PC-9 (cell line): ENCODE measurements around the gene KRT6B. TPM values are rescaled to one million over a fixed set of nuclear protein-coding genes. Genes with fewer than 3 reads are reported as not detected.
A peak's percentile ranks its signal among the peaks of the same experiment; 100 is the strongest.

ENCODE experiments used
- BruUV-seq: library from RNA; stranded (reverse); fragments of 400-500 nt; replicated peaks from 2 replicates; lab custom pipeline; 2021; lab: Mats Ljungman, UMichigan
- CTCF ChIA-PET: fragments of 300-600 bp; sonication (Branson Sonifier 250); formaldehyde crosslinking; loops from one replicate; lab custom pipeline; 2022; ENCODE audit warnings: antibody characterized with exemption; lab: Charles Lee
- POLR2A ChIA-PET: fragments of 300-600 bp; sonication (Branson Sonifier 250); formaldehyde crosslinking; loops from one replicate; lab custom pipeline; 2022; ENCODE audit warnings: antibody characterized with exemption; ENCODE audit not compliant: unreplicated experiment; lab: Charles Lee
- DNase-seq, 2 experiments: peaks; one replicate each; pipeline versions ENCODE4 v3.0.0 to v3.0.0-alpha.2; 2015 to 2022; ENCODE audit warnings: mixed read lengths in 1 of 2
- H2AFZ ChIP-seq: fragments of 200-600 bp; sonication (generic); 2 replicates; pipeline ENCODE4 v1.8.1; 2017; ENCODE audit warnings: antibody characterized with exemption
- H3F3A ChIP-seq: fragments of 200-600 bp; sonication (generic); 2 replicates; pipeline ENCODE4 v1.8.1; 2017; ENCODE audit warnings: antibody characterized with exemption, mild to moderate bottlenecking, low read depth; ENCODE audit not compliant: insufficient read depth
- H3K27ac ChIP-seq: fragments of 200-600 bp; sonication (generic); 2 replicates; pipeline ENCODE4 v1.6.1; 2016; ENCODE audit warnings: mixed run types
- H3K27me3 ChIP-seq: fragments of 200-600 bp; sonication (generic); 2 replicates; pipeline ENCODE4 v1.6.1; 2016; ENCODE audit warnings: low read depth, mixed run types; ENCODE audit not compliant: insufficient read depth
- H3K36me3 ChIP-seq: fragments of 200-600 bp; sonication (generic); 2 replicates; pipeline ENCODE4 v1.6.1; 2016; ENCODE audit warnings: low read depth, mixed run types
- H3K4me1 ChIP-seq: fragments of 200-600 bp; sonication (generic); replicated peaks from 2 replicates; pipeline ENCODE4 v1.6.1; 2016; ENCODE audit warnings: mixed run types; ENCODE audit not compliant: insufficient read depth
- H3K4me2 ChIP-seq: fragments of 200-600 bp; sonication (generic); 2 replicates; pipeline ENCODE4 v1.6.1; 2017; ENCODE audit warnings: mixed run types
- H3K4me3 ChIP-seq: fragments of 200-600 bp; sonication (generic); 2 replicates; pipeline ENCODE4 v1.6.1; 2016; ENCODE audit warnings: mixed run types
- H3K79me2 ChIP-seq: fragments of 200-600 bp; sonication (generic); 2 replicates; pipeline ENCODE4 v1.6.1; 2017; ENCODE audit warnings: low read depth, mixed run types
- H3K9me2 ChIP-seq: fragments of 200-600 bp; sonication (generic); 2 replicates; pipeline ENCODE4 v1.8.1; 2017; ENCODE audit warnings: mild to moderate bottlenecking; ENCODE audit not compliant: insufficient read depth
- H3K9me3 ChIP-seq: fragments of 200-600 bp; sonication (generic); 2 replicates; pipeline ENCODE4 v1.8.1; 2016; ENCODE audit warnings: low read depth; ENCODE audit not compliant: insufficient read depth
- H4K20me1 ChIP-seq: fragments of 200-600 bp; sonication (generic); 2 replicates; pipeline ENCODE4 v1.8.1; 2017; ENCODE audit not compliant: insufficient read depth
- EZH2 ChIP-seq: fragments of 200-600 bp; sonication (generic); IDR thresholded peaks from 2 replicates; pipeline ENCODE4 v1.8.0; 2017; ENCODE audit warnings: antibody characterized with exemption, low read depth
- intact Hi-C: fragments of 100-400 bp; cut with micrococcal nuclease; formaldehyde crosslinking; loops from one replicate; pipeline ENCODE4 v1.10.0; 2022; ENCODE audit not compliant: unreplicated experiment
- total RNA-seq: library from RNA; stranded (reverse); gene quantifications from 2 replicates; pipeline ENCODE4 v1.2.3, GENCODE V29; 2021
- TF ChIP-seq, protein P1 (sequence below): fragments of 200-600 bp; sonication (generic); conservative IDR thresholded peaks from 2 replicates; pipeline ENCODE4 v1.6.1; 2017; ENCODE audit warnings: mixed run types, antibody characterized with exemption, mild to moderate bottlenecking, moderate library complexity

KRT6B gene
- total RNA-seq, 1 experiment from 2014 or later = 0.98 TPM

- Histone ChIP-seq H3K79me2 (no peaks in the 10 kb centered on the region), H3K9me3 (no peaks in the 10 kb centered on the region), H3F3A (peaks cover 52% of the 10 kb centered on the region), H3K27me3 (no peaks in the 10 kb centered on the region), H3K4me3 (no peak overlapping the region), H3K27ac (peak overlapping the region; percentile 97), H3K4me2 (no peak overlapping the region), H3K36me3 (no peaks in the 10 kb centered on the region), H3K9me2 (no peaks in the 10 kb centered on the region), H2AFZ (no peak overlapping the region), H4K20me1 (no peaks in the 10 kb centered on the region), H3K4me1 (peaks cover 63% of the 10 kb centered on the region)
- intact Hi-C loops = loop anchor here (2.0 to 5.0 kb wide), 3 partner anchors 47 to 297 kb away; no protein-coding TSS in a partner anchor
- BruUV-seq = no TSS peak
- DNase-seq = no peak
- ChIA-PET POLR2A (interaction anchor here (0.6 kb wide), 1 partner anchor 430 kb away, joined by 9 read pairs; no protein-coding TSS in a partner anchor), CTCF (no interaction called here)
- TF ChIP-seq, protein P1, sequence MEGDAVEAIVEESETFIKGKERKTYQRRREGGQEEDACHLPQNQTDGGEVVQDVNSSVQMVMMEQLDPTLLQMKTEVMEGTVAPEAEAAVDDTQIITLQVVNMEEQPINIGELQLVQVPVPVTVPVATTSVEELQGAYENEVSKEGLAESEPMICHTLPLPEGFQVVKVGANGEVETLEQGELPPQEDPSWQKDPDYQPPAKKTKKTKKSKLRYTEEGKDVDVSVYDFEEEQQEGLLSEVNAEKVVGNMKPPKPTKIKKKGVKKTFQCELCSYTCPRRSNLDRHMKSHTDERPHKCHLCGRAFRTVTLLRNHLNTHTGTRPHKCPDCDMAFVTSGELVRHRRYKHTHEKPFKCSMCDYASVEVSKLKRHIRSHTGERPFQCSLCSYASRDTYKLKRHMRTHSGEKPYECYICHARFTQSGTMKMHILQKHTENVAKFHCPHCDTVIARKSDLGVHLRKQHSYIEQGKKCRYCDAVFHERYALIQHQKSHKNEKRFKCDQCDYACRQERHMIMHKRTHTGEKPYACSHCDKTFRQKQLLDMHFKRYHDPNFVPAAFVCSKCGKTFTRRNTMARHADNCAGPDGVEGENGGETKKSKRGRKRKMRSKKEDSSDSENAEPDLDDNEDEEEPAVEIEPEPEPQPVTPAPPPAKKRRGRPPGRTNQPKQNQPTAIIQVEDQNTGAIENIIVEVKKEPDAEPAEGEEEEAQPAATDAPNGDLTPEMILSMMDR = no peak
Observed at GRCh38 chr12:52443966-52444365, 8.0 kb downstream of the KRT6B start.

DNA sequence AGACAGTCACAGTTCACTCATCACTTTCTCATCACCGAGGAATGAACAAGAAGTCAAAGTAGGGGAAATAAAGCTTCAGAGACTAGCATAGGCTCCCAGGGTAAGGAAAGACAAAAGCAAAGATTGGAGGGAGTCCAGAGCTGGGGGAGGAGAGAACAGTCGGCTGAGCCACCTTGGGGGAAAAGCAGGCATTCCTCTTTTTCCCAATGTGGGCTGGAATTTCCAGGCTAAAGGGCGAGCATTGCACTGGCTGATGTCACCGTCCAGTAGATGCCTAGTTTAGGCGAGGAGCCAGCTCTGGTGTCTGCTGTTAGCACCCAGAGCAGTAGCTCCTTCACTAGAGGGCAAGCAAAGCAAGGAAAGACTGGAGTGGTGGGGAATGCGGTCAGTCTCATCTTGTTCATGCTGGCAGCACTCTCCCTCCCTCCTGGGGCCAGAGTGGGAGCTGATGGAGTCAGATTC lies 9.3 kb downstream of the KRT6B start:
- peaks cover 52% of the 10 kb centered on the region for H3F3A ChIP-seq
- H3K4me1 ChIP-seq = peaks cover 74% of the 10 kb centered on the region
- no peaks in the 10 kb centered on the region for H3K9me3 ChIP-seq
- no peaks in the 10 kb centered on the region for H3K27me3 ChIP-seq
- BruUV-seq = no TSS peak
- no peaks in the 10 kb centered on the region for H3K79me2 ChIP-seq
- no peak overlapping the region for H2AFZ ChIP-seq
- intact Hi-C loops = loop anchor here (1.0 to 5.0 kb wide), 5 partner anchors 45 to 429 kb away; no protein-coding TSS in a partner anchor
- DNase-seq = peak; percentile 82 to 92
- no peaks in the 10 kb centered on the region for H3K9me2 ChIP-seq
- no peaks in the 10 kb centered on the region for H3K36me3 ChIP-seq
- no peaks in the 10 kb centered on the region for H4K20me1 ChIP-seq
- peak overlapping the region; percentile 97 for H3K27ac ChIP-seq
- H3K4me2 ChIP-seq = peak overlapping the region; percentile 69
- POLR2A ChIA-PET = interaction anchor here (0.6 to 1.0 kb wide), 10 partner anchors 47 to 534 kb away, joined by 3 to 6 read pairs (median 4); no protein-coding TSS in a partner anchor
- CTCF ChIA-PET = interaction anchor here (0.6 to 1.2 kb wide), 10 partner anchors 47 to 437 kb away, joined by 3 to 11 read pairs (median 3); partner anchors contain the start of genes KRT5 and KRT6A
- peak overlapping the region; percentile 17; the same call in 1 of the 2 replicates for H3K4me3 ChIP-seq
- TF ChIP-seq, protein P1 = no peak; the same call in 1 of the 2 replicates
- TF ChIP-seq EZH2 = no peak

- H3F3A ChIP-seq = peaks cover 63% of the 10 kb centered on the region
- H3K4me1 ChIP-seq = peaks cover 86% of the 10 kb centered on the region
- CTCF ChIA-PET = interaction anchor here (0.6 to 1.4 kb wide), 5 partner anchors 46 to 554 kb away, joined by 3 to 9 read pairs (median 3); no protein-coding TSS in a partner anchor
- H3K9me3 ChIP-seq = no peaks in the 10 kb centered on the region
- H2AFZ ChIP-seq = no peak overlapping the region
- DNase-seq = peak in 1 of 2 experiments; percentile 83
- peak overlapping the region; percentile 17; the same call in 1 of the 2 replicates for H3K4me3 ChIP-seq
- H3K79me2 ChIP-seq = no peaks in the 10 kb centered on the region
- no peaks in the 10 kb centered on the region for H3K9me2 ChIP-seq
- H3K27me3 ChIP-seq = no peaks in the 10 kb centered on the region
- TF ChIP-seq EZH2 = no peak
- TF ChIP-seq, protein P1 = no peak
- no TSS peak for BruUV-seq
- POLR2A ChIA-PET = interaction anchor here (0.5 to 0.7 kb wide), 4 partner anchors 242 to 432 kb away, joined by 3 to 10 read pairs (median 6); no protein-coding TSS in a partner anchor
- H3K4me2 ChIP-seq = peak overlapping the region; percentile 69
- no peaks in the 10 kb centered on the region for H4K20me1 ChIP-seq
- intact Hi-C loops = loop anchor here (1.0 to 5.0 kb wide), 3 partner anchors 44 to 294 kb away; no protein-coding TSS in a partner anchor
- H3K36me3 ChIP-seq = no peaks in the 10 kb centered on the region
- peak overlapping the region; percentile 97 for H3K27ac ChIP-seq
Observed at GRCh38 chr12:52441320-52441911, 10.5 kb downstream of the KRT6B start.
